Epithelial cell of proximal tubule (primary cell): ENCODE results near the gene NRXN3. TPM values are rescaled to one million over a fixed set of nuclear protein-coding genes. Genes with fewer than 3 reads are reported as not detected.

ENCODE experiments used
- DNase-seq: peaks from one replicate; pipeline ENCODE4 v3.0.0-alpha.2; 2011; ENCODE audit warnings: low read depth
- H3K4me3 ChIP-seq: 2 replicates; pipeline ENCODE4 v1.5.1; 2011; ENCODE audit warnings: low read depth, mild to moderate bottlenecking, low read length
- CTCF ChIP-seq: conservative IDR thresholded peaks from 2 replicates; pipeline ENCODE4 v1.5.1; 2012; ENCODE audit warnings: low read depth, mild to moderate bottlenecking, low read length
- total RNA-seq: library from RNA; depleted of rRNA; stranded (reverse); fragments of >200 nt; gene quantifications from 2 replicates; pipeline ENCODE4 v1.2.3, GENCODE V29; 2015

The NRXN3 gene
- total RNA-seq, 1 donor from 2014 or later, result 1.2 TPM

- no peak overlapping the region for H3K4me3 ChIP-seq
- DNase-seq, result no peak
- no peak for TF ChIP-seq CTCF
These were observed 1701.0 kb downstream of the NRXN3 start for GRCh38 chr14:79871136-79871535.

DNA sequence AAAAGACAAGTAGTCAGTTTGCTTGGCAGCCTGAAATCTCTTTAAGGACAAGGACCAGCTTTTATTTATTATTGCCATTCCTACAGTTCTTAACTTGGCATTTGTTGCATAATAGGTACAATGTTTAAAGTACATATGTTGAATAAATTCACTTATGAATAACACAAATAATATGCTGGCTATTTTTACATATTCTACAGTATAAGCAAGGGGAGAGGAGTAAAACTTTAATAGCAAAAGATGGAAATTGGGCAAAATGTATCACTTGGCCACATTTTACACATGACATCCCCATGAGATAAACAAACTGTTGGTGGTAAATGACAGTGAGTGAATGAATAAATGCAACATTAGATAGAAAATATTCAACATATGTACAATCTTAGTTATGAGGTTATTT is 1708.1 kb downstream of the NRXN3 start:
- DNase-seq, result no peak
- TF ChIP-seq CTCF, result no peak
- no peak overlapping the region for H3K4me3 ChIP-seq

- no peak for TF ChIP-seq CTCF
- H3K4me3 ChIP-seq, result no peak overlapping the region
- no peak for DNase-seq
These were observed 1708.6 kb downstream of the NRXN3 start for GRCh38 chr14:79878785-79879184.

DNA sequence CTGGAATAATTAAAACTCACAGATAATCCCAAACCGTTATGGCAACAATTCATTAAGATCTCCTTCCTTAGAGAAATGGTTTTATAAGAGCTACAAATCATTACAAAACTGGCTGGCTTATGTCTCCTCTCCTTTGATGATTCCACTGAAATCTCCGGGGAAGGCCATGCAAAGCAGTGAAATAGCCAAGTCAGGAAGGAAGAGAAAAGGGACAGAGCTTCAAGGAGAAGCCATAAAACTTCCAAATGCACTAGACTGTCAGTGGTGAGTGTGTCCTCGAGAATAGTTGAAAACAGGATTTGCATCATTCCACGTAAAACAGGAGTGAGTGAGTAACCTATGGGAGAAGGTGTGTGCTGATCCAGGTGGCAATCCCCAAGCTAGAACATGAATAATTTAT is 1711.1 kb downstream of the NRXN3 start:
- TF ChIP-seq CTCF, result no peak

DNA sequence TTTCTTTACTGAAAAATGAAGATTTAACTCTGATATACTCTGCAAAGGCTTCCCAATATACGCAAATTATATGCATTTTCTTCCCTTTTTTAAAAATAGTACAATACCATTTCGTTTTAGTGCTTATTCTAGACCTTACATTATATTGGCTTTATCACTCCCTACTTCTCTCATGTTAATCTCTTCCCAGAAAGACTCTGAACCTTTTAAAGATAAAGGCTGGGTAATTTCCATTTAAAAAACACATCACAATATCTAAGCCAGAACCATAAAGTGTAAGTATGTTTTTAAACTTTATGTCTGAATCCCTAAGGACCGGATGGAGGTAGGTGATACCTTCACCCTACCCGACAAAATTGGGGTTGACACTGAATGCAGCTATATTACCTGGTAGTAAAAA is 1720.4 kb downstream of the NRXN3 start:
- H3K4me3 ChIP-seq, result no peak overlapping the region
- DNase-seq, result no peak
- no peak for TF ChIP-seq CTCF

More for the DNA sequence above, 1711.1 kb downstream of the NRXN3 start:
- DNase-seq, result no peak
- no peak overlapping the region for H3K4me3 ChIP-seq

- TF ChIP-seq CTCF, result no peak
- no peak for DNase-seq
- H3K4me3 ChIP-seq, result no peak overlapping the region
These were observed 1725.8 kb downstream of the NRXN3 start for GRCh38 chr14:79896009-79896408.

- no peak for TF ChIP-seq CTCF
- no peak for DNase-seq
- no peak overlapping the region for H3K4me3 ChIP-seq
These were observed 1729.4 kb downstream of the NRXN3 start for GRCh38 chr14:79899610-79900009.
